Ammon's horn (tissue), 1 donor: ENCODE measurements around the gene COL6A2.
"Not testable (repeated sequence)": the region's sequence is repeated elsewhere in the genome, so short reads cannot be mapped to it uniquely, and the experiment has no call there.

Experiments
- DNase-seq: peaks from one replicate; pipeline ENCODE4 v3.0.0-alpha.2; 2016; ENCODE audit warnings: low spot score

Gene COL6A2

GRCh38 chr21:46155514-46156377 is 57.8 kb downstream of the COL6A2 start, which contains the start of gene FTCD:
Gene FTCD (minus strand): TSS chr21:46155579. CDS start chr21:46155523, 56 bp downstream.
- DNase-seq, result no peak

- DNase-seq, result no peak
Observed at GRCh38 chr21:46156378-46156645, 58.4 kb downstream of the COL6A2 start.

GRCh38 chr21:46156678-46157077 is 58.8 kb downstream of the COL6A2 start:
- DNase-seq, result no peak

GRCh38 chr21:46157396-46157986 is 59.6 kb downstream of the COL6A2 start:
- no peak for DNase-seq

- no peak for DNase-seq
Observed at GRCh38 chr21:46157987-46158451, 60.1 kb downstream of the COL6A2 start.

- no peak for DNase-seq
Observed at GRCh38 chr21:46158666-46159300, 60.9 kb downstream of the COL6A2 start.

GRCh38 chr21:46159390-46159789 is 61.5 kb downstream of the COL6A2 start:
- DNase-seq, result no peak

GRCh38 chr21:46159841-46160656 is 62.1 kb downstream of the COL6A2 start:
- no peak for DNase-seq

GRCh38 chr21:46160657-46160906 is 62.7 kb downstream of the COL6A2 start:
- DNase-seq, result no peak

GRCh38 chr21:46160907-46161632 is 63.2 kb downstream of the COL6A2 start:
- DNase-seq, result no peak

GRCh38 chr21:46161633-46162592 is 64.0 kb downstream of the COL6A2 start:
- DNase-seq, result no peak

- no peak for DNase-seq
Observed at GRCh38 chr21:46163380-46163779, 65.5 kb downstream of the COL6A2 start.

GRCh38 chr21:46165098-46165497 is 67.2 kb downstream of the COL6A2 start:
- DNase-seq, result no peak

GRCh38 chr21:46168238-46168637 is 70.3 kb downstream of the COL6A2 start:
- no peak for DNase-seq

GRCh38 chr21:46168659-46169386 is 70.9 kb downstream of the COL6A2 start:
- no peak for DNase-seq

GRCh38 chr21:46170436-46171193 is 72.7 kb downstream of the COL6A2 start:
- DNase-seq, result not testable (repeated sequence)

GRCh38 chr21:46171585-46171984 is 73.7 kb downstream of the COL6A2 start:
- DNase-seq, result no peak

GRCh38 chr21:46171996-46172862 is 74.3 kb downstream of the COL6A2 start:
- no peak for DNase-seq
